Thyroid gland (tissue), 4 donors: ENCODE measurements around the gene ZBTB17. TPM values are rescaled to one million over a fixed set of nuclear protein-coding genes. Genes with fewer than 3 reads are reported as not detected.

ENCODE experiments used
- DNase-seq, 2 donors: peaks; one replicate each; pipeline ENCODE4 v3.0.0-alpha.2; 2019
- H3K27ac ChIP-seq, 3 donors: fragments of 200-600 bp; sonication (generic); 1 replicate in 2 of 3; 2 replicates in 1 of 3; pipeline ENCODE4 v1.5.1; 2016 to 2019; ENCODE audit warnings: mild to moderate bottlenecking in 1 of 3, moderate library complexity in 1 of 3
- H3K27me3 ChIP-seq: fragments of 200-600 bp; sonication (generic); one replicate; pipeline ENCODE4 v1.5.1; 2019
- H3K36me3 ChIP-seq, 2 donors: fragments of 200-600 bp; sonication (generic); one replicate each; pipeline ENCODE4 v1.5.1; 2016 to 2019
- H3K4me1 ChIP-seq, 2 donors: fragments of 200-600 bp; sonication (generic); one replicate each; pipeline ENCODE4 v1.5.1; 2017 to 2019
- H3K4me3 ChIP-seq, 3 donors: fragments of 200-600 bp; sonication (generic); replicated peaks in 1 of 3; 1 replicate in 2 of 3; 2 replicates in 1 of 3; pipeline ENCODE4 v1.5.1; 2016; ENCODE audit warnings: mild to moderate bottlenecking in 1 of 3
- H3K9me3 ChIP-seq: fragments of 200-600 bp; sonication (generic); one replicate; pipeline ENCODE4 v1.5.1; 2017
- POLR2A ChIP-seq, 2 donors: fragments of 450-650 bp; IDR thresholded peaks; one replicate each; pipeline ENCODE4 v1.6.1; 2017; ENCODE audit warnings: antibody characterized with exemption in 2 of 2, mild to moderate bottlenecking in 2 of 2, moderate library complexity in 1 of 2
- WGBS, 2 donors: methylation state at CpG; one replicate each; pipeline ENCODE4 v1.1.5; 2017; 5-methylcytosine and 5-hydroxymethylcytosine counted together
- intact Hi-C: fragments of 100-400 bp; cut with DNase I; formaldehyde crosslinking; loops from one replicate; pipeline ENCODE4 v1.15.1; 2023
- total RNA-seq, 4 donors: library from RNA; depleted of rRNA; stranded (reverse); fragments of >200 nt; gene quantifications; one replicate each; pipeline ENCODE4 v1.2.3, GENCODE V29; 2016
- TF ChIP-seq, protein P1 (sequence below), 6 experiments: fragments of 200-600 bp in 3 of 6; fragments of 450-650 bp in 3 of 6; sonication (generic) in 3 of 6; IDR thresholded peaks; one replicate each; pipeline ENCODE4 v1.5.1; 2016 to 2019; ENCODE audit warnings: antibody characterized with exemption in 6 of 6, mild to moderate bottlenecking in 2 of 6, inconsistent platforms in 1 of 6, moderate library complexity in 1 of 6

ZBTB17 gene
- total RNA-seq, 4 donors from 2014 or later = 31.4 to 52.1 (median 36.1) TPM

DNA sequence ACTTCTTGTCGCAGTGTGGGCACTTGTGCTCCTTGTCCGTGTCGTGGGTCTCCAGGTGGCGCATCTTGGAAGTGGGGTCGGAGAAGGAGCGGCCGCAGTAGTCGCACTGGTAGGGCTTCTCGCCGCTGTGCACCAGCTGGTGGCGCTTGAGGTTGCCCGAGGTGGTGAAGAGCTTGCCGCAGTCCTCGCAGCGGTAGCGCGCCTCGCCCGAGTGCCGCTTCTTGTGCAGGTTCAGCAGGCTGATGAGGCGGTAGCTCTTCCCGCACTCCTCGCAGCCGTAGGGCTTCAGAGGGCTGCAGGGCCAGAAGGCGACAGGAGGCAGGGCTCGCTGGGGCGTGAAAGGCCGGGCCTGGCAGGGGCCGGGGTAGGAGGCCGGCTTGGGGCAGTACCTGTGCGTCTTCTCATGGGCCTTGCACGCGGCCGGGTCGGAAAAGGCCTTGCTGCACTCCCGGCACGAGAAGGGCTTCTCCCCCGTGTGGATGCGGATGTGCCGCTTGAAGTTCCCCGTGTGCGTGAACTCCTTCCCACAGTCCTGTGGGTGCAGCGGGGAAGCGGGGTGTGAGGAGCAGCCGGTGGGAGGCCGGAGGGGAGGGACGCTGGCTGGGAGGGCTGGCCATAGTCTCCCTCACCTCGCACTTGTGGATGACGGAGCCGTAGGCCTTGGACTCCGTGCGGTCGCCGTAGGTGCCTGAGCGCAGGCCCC is 31.4 kb downstream of the ZBTB17 start:
- WGBS, 2 donors = 91 to 96% methylated on average over 49 to 50 of the region's 55 CpGs
- intact Hi-C loops = no loop called here
- Histone ChIP-seq H3K27ac (no peak overlapping the region), H3K27me3 (no peaks in the 10 kb centered on the region), H3K4me1 (peaks cover 21 to 29% of the 10 kb centered on the region in 2 donors), H3K4me3 (no peak overlapping the region), H3K9me3 (no peaks in the 10 kb centered on the region), H3K36me3 (peaks cover 55 to 63% of the 10 kb centered on the region in 2 donors)
- no peak for TF ChIP-seq POLR2A (IDR thresholded peaks at IDR 0.05)
- TF ChIP-seq, protein P1, sequence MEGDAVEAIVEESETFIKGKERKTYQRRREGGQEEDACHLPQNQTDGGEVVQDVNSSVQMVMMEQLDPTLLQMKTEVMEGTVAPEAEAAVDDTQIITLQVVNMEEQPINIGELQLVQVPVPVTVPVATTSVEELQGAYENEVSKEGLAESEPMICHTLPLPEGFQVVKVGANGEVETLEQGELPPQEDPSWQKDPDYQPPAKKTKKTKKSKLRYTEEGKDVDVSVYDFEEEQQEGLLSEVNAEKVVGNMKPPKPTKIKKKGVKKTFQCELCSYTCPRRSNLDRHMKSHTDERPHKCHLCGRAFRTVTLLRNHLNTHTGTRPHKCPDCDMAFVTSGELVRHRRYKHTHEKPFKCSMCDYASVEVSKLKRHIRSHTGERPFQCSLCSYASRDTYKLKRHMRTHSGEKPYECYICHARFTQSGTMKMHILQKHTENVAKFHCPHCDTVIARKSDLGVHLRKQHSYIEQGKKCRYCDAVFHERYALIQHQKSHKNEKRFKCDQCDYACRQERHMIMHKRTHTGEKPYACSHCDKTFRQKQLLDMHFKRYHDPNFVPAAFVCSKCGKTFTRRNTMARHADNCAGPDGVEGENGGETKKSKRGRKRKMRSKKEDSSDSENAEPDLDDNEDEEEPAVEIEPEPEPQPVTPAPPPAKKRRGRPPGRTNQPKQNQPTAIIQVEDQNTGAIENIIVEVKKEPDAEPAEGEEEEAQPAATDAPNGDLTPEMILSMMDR (IDR thresholded peaks at IDR 0.05) = no peak
- no peak for DNase-seq

DNA sequence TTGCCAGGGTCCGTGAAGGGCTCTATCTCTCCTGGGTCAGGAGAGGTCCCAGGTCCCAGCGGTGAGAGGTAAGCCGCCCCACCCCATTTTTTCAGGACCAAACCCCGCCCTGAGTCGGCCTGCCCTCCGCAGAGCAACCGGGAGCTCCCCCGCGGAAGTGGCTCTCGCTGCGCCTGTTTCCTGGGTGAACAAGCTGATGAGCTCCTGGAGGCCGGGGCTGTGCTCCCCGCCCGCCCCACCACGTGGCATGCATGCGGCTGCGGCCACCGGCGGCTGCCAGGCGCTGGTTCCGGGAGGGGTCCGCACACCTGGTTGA is 32.0 kb downstream of the ZBTB17 start:
- 96% methylated on average over 18 to 22 of the region's 22 CpGs for WGBS, 2 donors
- Histone ChIP-seq H3K36me3 (peaks cover 55 to 65% of the 10 kb centered on the region in 2 donors), H3K9me3 (no peaks in the 10 kb centered on the region)

DNA sequence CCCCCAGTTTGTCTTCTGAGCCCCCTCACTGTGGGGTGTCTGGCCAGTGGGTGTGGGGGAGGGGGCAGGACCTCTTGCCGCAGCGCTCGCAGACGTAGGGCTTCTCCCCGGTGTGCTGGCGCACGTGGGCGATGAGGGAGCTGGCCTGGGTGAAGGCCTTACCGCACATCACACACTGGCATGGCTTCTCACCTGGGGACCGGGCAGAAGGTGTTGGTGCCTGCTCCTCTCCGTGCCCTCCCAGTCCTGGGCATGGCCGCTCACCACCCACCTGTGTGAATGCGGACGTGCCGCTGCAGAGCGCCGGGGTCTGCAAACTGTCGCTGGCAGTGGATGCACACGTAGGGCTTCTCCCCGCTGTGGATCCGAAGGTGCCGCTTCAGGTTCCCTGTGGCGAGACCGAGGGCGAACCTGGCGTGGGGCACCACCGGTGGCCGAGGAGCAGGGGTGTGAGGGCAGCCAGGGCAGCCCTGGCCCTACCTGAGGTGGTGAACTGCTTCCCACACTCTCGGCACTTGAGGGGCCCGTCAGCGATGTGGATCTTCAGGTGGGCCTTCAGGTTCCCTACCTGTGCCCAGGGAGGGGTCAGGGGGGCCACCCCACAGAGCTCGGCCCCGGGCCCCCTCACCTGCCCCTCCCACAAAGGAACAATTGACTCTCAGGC is 32.4 kb downstream of the ZBTB17 start:
- DNase-seq = no peak
- TF ChIP-seq, protein P1 (IDR thresholded peaks at IDR 0.05) = no peak
- TF ChIP-seq POLR2A (IDR thresholded peaks at IDR 0.05) = no peak
- no peaks in the 10 kb centered on the region for H3K27me3 ChIP-seq
- H3K9me3 ChIP-seq = no peaks in the 10 kb centered on the region
- 94 to 97% methylated on average over 27 to 32 of the region's 33 CpGs for WGBS, 2 donors
- peaks cover 11 to 30% of the 10 kb centered on the region in 2 donors for H3K4me1 ChIP-seq
- intact Hi-C loops = no loop called here
- no peak overlapping the region for H3K4me3 ChIP-seq
- peaks cover 60 to 69% of the 10 kb centered on the region in 2 donors for H3K36me3 ChIP-seq
- H3K27ac ChIP-seq = no peak overlapping the region

More for the DNA sequence above, 32.0 kb downstream of the ZBTB17 start:
- H3K4me1 ChIP-seq = peaks cover 16 to 30% of the 10 kb centered on the region in 2 donors
- no peaks in the 10 kb centered on the region for H3K27me3 ChIP-seq
- H3K4me3 ChIP-seq = no peak overlapping the region
- intact Hi-C loops = no loop called here
- TF ChIP-seq, protein P1 (IDR thresholded peaks at IDR 0.05) = no peak
- no peak for TF ChIP-seq POLR2A (IDR thresholded peaks at IDR 0.05)
- DNase-seq = no peak
- H3K27ac ChIP-seq = no peak overlapping the region

DNA sequence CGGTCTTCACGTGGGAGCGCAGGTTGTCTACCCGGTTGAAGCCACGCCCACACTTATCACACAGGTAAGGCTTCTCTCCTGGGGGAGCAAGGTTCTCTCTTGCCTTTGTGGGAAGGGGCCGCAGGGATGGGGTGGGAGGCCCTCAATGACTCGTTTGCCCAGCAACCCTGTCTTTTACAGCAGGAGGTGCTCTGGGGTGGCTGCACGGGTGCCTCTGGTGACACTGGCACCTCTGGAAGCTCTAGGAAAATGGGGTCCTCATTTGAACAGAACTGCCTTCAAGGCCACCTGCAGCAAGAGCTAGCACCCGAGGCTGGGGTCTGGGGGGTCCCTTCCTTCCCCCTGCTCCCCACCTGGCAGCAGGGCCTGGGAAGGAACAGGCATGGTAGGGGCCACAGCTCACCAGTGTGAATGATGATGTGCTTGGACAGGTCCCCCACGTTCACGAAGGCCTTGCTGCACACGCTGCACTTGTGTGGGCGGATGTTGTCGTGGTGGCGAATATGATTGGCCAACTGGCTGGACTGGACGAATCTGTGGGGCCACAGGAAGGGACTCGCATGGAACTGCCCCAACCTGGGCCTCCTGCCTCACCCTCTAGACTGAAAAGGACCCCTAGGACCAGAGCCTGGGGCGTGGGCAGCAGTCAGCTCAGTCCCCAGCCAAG is 33.1 kb downstream of the ZBTB17 start:
- intact Hi-C loops = no loop called here
- TF ChIP-seq, protein P1 (IDR thresholded peaks at IDR 0.05) = no peak
- no peak for TF ChIP-seq POLR2A (IDR thresholded peaks at IDR 0.05)
- H3K4me1 ChIP-seq = peaks cover 4 to 23% of the 10 kb centered on the region in 2 donors
- no peak for DNase-seq
- no peaks in the 10 kb centered on the region for H3K9me3 ChIP-seq
- H3K36me3 ChIP-seq = peaks cover 67 to 76% of the 10 kb centered on the region in 2 donors
- WGBS, 2 donors = 87 to 89% methylated on average over 14 to 16 of the region's 18 CpGs
- no peaks in the 10 kb centered on the region for H3K27me3 ChIP-seq
- H3K27ac ChIP-seq = no peak overlapping the region
- no peak overlapping the region for H3K4me3 ChIP-seq
